NCI-H1092 treated with DMSO at 0.1 percent for 48 hours (cell line): Measurements from ENCODE around the gene SFXN1.
A peak's percentile ranks its signal among the peaks of the same experiment; 100 is the strongest.
"Not testable (repeated sequence)": the region's sequence is repeated elsewhere in the genome, so short reads cannot be mapped to it uniquely, and the experiment has no call there.

Experiments
- DNase-seq: peaks from one replicate; lab custom pipeline; 2025; lab: John Stamatoyannopoulos, UW

Gene SFXN1

DNA sequence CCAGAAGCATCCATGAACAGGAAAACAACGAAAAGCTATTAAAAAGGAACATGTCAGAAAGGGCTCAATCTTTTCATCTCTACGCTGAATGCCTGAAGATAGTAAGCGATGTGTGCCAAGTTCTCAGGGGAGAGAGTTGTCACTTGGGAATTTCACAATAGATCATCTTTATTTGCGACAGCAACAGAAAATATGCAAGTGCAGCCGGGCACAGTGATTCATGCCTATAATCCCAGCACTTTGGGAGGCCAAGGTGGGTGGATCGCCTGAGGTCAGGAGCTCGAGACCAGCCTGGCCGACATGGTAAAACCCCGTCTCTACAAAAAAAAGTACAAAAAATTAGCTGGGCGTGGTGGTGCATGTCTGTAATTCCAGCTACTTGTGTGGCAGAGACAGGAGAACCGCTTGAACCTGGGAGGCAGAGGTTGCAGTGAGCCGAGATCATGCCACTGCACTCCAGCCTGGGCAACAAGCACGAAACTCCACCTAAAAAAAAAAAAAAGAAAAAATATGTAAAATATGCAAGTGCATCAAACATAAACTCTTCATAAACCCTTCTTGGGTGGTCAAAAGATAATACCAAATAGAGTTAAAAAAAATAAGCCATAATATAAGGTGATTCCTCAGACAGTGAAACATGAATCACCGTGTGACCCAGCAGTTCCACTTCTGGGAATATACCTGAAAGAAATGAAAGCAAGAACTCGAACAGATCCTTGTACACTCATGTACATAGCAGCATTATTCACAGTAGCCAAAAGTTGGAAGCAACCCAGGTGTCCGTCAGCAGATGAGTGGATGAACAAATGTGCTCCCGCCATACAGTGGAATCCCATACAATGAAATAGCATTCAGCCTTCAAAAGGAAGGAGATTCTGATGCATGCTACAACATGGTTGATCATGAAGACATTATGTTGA lies 16.2 kb downstream of the SFXN1 start:
- DNase-seq: no peak

- no peak for DNase-seq
These were observed 23.4 kb downstream of the SFXN1 start for GRCh38 chr5:175501759-175502158.

DNA sequence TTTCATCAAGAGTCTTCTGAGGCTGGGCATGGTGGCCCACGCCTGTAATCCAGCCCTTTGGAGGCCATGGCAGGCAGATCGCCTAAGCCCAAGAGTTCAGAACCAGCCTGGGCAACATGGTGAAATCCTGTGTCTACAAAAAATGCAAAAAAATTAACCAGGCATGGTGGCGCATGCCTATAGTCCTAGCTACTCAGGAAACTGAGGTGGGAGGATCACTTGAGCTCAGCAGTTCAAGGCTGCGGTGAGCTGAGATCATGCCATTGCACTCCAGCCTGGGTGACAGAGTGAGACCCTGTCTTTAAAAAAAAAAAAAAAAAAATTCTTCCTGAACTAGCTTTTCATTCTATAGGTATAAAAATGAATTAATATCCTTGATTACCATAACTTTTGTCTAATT lies 29.3 kb downstream of the SFXN1 start:
- not testable (repeated sequence) for DNase-seq

- DNase-seq: no peak
These were observed 30.5 kb downstream of the SFXN1 start for GRCh38 chr5:175508896-175509295.

- no peak for DNase-seq
These were observed 34.9 kb downstream of the SFXN1 start for GRCh38 chr5:175513297-175513696.

DNA sequence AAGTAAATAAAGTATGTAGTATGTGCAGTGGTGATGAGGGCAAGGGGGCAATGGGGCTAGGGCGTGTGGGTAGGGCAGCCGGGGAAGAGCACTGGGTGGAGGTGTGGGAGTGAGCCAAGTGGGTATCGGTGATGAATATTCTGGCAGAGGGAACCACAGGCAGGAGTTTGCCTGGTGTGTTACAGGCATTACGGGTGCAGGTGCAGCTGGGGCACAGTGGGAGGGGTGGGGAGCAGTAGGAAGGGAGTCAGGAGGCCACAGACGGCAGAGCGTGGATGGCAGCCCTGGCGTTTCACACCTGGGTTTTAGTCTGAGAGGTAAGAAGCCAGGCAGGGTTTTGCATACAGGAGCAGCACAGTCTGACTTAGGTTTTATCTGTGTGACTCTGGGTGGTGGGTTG lies 35.4 kb downstream of the SFXN1 start:
- DNase-seq: no peak

- no peak for DNase-seq
These were observed 38.8 kb downstream of the SFXN1 start for GRCh38 chr5:175516933-175517823.

GRCh38 chr5:175517824-175518450 lies 39.6 kb downstream of the SFXN1 start:
- DNase-seq: no peak

DNA sequence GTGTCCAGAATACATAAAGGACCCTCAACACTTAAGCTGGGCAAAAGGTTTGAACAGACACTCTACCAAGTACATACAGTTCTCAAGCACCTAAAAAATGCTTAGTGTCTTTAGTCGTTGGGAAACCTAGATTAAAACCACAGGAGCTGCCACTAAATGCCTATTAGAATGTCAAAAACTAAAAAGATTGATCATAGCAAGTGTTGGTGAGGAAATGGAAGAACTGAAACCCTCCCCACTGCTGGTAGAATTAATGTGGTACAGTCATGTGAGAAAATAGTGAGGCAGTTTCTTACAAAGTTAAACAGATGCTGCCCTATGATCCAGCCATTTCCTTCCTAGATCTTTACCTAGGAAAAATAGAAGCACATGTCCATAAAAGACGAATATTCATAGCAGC lies 40.6 kb downstream of the SFXN1 start:
- DNase-seq: no peak

DNA sequence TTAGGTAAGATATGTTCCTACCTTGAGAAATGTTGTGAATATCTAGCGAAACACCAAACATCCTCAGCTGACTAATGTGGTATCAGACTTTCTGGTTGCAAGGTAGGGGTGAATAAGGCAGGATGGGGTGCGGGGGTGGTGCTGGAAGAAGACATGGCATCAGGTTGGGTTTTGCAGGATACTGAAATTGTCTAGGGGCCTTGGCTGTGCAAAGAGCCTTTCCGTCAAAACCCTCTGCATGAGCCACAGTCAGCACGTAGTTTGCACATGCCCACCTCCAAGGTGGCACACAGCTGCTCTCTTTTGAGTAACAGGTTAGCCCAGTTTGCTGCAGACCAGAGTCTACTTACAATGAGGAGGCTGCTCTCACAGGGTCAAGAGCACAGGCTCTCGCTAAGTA lies 42.0 kb downstream of the SFXN1 start:
- DNase-seq: no peak

GRCh38 chr5:175520873-175521272 lies 42.5 kb downstream of the SFXN1 start:
- no peak for DNase-seq

- DNase-seq: no peak
These were observed 43.0 kb downstream of the SFXN1 start for GRCh38 chr5:175521313-175521833.

DNA sequence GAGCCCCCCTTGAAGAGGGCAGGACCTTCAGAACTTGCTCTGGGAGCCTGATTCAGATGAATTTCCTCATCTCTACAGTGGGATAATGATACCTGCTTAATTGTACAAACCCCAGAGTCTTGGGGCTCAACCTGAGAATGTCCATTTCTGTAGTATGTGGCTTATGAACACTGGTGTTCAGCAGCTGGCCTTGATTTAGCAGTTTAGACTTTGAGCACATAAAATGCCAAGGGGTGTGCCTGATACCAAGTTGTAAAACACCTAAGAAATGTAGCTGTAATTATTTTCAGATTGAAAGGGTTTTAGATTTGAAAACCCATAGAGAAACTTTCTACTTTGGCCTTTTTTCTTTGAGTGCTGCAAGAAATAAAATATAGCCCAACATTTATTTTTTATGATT lies 44.9 kb downstream of the SFXN1 start:
- DNase-seq: no peak

DNA sequence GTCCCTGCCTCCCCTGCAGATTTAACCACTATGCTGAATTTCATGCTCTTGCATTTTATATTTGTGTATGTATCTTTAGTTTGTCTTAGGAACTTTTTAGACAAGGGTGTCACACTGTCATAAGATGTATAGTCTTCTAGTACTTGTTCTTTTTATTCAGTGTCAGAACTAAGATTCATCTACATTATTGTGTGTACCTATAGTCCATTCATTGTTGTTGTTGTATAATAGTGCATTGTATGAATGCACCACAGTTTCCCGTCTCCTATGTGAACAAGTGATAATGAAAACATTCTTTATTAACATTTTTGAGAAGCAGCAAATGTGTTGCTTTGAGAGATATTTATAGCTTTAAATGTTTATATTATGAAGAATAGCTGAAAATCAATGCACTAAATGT lies 45.9 kb downstream of the SFXN1 start:
- no peak for DNase-seq

DNA sequence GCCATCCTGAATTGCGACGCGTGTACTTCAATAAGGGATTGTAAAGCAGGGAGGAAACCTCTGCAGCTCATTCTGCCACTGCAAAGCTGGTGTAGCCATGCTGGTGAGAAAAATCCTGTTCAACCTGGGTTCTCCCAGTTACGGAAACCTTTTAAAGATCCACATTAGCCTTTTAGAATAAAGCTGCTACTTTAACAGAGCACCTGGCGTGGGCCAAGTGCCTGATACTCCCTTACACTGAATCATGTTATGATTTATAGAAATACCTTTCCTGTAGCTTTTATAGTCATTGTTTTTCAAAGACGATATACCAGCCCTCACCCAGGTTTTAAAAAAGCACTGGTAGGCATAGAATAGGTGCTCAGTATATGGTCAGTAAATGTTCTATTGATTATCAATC lies 48.3 kb downstream of the SFXN1 start:
- DNase-seq: no peak

DNA sequence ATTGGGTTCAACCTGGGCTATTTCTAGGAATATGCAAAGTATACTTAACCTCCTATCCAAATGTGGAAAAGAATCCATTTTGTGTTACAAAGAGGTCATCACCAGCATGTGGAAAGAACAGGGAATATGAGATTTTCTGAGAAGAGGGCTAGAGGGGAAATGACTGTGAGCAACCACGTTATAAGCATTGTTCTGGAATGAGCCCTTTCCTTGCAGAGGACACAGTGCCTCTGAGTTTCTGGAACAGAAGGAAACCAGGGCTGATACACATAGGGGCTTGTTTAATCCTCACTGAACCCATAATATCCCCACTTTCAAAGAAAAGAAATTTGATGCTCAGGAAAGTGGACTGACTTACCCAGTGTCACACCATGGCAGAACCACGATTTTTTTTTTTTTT lies 53.0 kb downstream of the SFXN1 start:
- DNase-seq: no peak

DNA sequence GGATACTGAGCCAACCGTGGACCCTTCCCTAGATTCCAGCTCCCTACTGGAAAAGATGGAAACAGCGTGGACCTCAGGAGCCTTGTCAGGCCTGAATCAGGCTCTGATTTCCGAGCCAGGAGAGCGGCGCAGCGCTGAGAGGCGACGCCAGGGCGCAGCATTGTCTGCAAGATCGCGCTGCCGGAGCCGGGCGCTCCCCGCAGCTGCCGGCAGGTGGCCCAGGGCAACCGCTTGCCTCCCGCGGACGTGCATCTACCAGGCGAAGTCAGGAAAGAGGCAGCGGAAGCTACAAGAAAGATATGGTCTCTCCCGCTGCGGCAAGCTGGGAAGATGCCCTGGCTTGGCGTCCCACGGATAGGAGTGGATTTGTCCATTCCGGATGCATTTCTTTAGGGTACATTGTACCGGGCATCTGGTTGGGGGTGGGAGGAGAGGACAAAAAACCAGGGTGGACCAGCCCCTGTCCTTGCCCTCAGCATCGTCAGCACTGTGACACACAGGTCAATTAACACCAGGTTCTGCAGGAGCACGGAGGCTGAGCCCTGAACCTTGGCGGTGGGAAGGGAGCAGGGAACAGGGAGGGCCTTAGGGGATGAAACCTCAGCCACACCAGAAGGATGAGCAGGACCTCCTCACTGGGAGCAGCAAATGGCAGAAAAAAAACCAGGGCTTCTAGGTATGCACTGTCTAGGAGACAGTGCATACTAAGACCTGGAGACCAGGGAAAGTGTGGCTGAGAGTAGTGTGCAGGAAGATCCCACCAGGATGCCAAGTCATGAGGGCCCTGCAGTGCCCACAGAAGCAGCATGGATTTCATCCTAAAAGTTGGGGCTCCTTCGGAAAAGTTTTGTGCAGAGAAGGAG lies 55.9 kb downstream of the SFXN1 start:
- DNase-seq: peak; percentile 58

DNA sequence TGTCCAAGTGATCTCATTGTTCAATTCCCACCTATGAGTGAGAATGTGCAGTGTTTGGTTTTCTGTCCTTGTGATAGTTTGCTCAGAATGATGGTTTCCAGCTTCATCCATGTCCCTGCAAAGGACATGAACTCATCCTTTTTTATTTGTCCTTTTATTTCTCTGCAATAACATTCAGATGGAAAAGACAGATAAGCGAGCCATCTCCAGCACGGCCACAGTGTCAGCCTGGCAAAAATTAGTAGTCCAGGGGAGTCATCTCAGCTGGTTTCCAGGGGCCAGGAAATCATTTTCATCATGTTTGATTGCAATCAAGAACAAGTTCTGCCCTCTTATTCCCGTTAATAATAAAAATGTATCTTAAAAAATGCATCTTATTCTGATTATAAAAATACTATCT lies 57.0 kb downstream of the SFXN1 start:
- DNase-seq: not testable (repeated sequence)

GRCh38 chr5:175535796-175536195 lies 57.4 kb downstream of the SFXN1 start:
- no peak for DNase-seq

DNA sequence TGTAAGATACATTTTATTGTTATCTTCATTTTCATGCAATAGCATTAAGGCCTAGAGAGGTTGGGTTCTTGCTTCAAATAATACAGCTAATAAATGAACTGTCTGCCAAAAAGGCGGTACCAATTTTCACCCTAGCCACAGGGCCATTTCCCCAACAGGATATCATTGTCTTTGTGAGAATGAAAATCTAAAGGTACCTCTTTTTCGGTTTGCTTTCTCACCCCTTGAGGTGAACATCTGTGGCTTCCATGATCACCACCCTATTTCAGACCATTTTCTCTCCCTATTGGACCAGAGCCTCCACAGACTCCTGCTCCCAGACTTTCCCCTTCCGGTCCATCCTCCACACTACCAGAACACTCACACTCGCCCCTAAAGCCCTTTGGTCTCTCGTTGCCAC lies 60.2 kb downstream of the SFXN1 start:
- no peak for DNase-seq

GRCh38 chr5:175539936-175540335 lies 61.6 kb downstream of the SFXN1 start:
- no peak for DNase-seq
